NCI-H2227 treated with DMSO at 0.1 percent for 48 hours (cell line): Measurements from ENCODE around the gene CKB.

Experiments
- DNase-seq: peaks from one replicate; lab custom pipeline; 2025; lab: John Stamatoyannopoulos, UW

Gene CKB

DNA sequence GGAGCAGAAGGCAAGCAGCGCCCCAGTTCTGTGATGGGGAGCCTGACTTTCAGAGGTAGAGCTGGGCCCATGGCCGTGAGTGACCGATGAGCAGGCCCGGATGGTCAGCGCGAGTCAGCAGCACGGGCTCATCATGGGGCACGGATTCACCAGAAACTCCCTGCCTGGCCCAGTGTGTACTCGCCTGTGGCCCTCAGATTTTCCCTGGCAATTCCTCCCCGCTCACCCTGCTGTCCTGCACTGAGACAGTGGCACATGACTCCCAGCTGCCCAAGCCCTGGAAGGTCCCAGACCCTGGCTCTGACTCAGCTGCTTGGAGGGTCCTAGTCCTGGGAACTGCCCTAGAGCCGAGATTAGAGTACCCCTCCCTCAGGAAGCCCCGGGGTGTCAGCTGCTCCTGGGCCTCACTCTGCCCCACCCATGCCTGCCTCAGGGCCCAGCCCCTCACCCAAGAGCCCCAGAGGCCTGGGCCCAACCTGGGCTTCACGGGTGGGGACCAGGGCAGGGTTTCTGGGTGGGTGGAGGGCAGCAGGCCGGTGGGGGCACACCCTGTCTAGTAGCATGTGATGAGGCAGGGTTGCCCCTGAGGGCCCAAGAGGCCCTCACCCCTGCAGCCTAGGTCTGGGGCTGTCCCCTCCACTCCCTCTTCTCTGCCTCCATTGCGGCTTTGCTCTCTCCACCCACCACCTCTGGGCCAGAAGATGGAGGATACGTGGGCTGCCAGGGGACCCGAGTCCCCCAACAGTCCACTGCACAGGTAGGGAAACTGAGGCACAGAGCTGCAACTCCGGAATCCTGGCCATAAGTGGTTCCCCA is 14.8 kb upstream of the CKB start:
- no peak for DNase-seq

DNA sequence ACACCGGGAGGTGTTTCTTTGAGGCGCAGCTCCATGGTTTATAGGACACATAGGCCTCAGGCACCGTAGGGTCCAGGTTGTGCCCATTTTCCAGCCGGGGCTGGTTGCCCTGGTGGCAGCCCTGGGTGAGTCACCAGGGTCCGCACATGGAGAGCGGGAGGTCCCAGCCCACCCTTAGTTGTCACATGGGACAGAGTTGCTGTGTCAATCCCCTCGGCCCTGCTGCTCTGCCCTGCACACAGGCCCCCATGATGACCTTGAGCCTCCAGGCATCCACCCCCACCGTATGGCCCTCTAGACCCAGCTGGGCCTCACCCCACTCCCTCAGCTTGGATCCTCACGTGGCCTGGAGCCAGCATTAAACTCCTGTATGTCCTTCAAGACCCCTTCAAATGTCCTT is 14.1 kb upstream of the CKB start:
- no peak for DNase-seq

DNA sequence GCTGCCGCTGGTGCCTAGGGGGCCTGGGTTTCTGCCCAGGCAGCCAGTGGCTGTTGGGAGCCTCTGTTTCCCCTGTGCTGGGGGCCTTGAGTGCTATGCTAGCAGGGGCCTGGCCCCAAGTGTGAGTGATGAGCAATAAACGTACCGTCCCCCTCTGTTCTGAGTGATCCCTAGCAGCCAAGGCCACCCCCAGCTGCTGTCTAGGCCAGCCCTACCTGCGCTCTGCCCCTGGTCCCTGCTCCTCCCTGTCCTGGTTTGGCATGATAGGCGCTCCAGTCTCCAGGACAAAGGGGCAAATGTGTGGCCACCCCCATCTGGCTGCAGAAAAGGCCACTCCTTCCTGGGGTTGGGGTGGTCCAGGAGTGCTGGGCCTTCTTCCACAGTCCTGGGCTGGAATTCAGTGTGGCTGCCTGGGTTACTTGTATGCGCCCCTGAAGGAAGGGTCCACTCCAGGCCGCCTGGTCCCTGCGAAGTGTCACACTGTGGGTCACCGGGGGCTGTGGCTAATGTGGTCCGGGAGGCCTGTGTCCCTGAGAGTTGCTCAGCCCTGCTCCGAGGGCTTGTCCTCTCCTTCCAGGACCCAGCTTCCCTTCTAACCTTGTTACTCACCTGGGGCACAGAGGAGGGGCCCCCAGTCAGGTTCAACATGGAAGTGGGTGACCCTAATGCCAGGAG is 13.4 kb upstream of the CKB start:
- DNase-seq: no peak

DNA sequence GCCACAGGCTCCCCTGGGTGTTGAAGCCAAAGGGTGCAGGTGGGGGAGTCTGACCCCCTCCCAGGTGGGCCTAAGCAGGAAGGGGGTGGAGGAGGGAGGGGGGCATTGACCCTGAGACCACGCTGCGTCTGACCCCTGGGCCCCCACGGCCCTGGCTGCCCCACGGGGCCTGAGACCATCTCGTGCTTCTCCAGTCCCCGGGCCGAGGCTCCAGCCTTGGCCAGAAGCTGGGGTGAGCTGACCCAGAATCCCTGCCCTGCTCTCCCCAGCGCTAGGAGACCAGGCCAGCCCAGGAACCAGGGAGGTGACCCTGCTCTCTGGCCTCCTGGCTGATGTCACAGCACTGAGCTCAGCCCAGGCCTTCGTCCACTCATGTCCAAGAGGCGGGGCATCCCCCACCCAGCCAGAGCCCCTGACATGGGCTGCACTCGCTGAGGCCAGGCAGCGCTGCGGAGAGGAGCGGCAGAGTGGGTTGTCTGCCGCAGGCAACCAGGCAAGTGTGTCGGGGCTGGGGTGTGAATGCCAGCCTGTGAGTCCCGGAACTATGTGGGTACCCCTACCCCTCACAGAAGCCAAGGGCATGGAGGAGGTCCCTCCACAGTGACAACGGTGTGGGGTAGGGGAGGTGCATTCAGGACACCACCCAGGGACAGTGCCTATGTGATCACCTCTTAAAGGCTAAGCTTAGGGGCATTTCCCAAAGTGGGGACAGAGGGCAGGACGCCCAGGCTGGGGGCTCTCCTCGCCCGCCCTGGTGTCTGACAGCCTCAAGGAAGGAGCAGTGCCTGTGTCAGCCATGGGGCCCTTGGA is 12.7 kb upstream of the CKB start:
- DNase-seq: no peak

DNA sequence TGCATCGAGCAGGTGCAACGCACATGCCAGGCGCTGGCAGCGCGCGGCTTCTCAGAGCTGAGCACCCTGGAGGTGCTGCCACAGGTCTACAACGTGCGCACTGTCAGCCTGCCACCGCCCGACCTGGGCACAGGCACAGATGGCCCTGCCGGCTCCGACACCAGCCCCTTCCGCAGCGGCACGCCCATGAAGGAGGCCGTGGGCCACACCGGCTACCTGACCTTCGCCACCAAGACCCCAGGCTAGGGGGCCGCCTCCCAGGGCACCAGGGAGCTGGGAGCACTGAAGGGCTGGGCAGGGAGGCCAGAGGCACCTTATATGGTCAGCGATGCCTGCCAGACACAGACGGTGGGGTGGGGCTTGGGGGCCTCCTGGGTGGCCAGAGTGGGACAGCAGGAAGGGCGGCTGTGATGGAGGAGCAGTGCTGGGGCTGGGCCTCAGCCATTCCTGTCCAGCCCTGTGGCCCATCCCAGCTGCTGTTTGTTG is 12.0 kb upstream of the CKB start:
- DNase-seq: no peak

DNA sequence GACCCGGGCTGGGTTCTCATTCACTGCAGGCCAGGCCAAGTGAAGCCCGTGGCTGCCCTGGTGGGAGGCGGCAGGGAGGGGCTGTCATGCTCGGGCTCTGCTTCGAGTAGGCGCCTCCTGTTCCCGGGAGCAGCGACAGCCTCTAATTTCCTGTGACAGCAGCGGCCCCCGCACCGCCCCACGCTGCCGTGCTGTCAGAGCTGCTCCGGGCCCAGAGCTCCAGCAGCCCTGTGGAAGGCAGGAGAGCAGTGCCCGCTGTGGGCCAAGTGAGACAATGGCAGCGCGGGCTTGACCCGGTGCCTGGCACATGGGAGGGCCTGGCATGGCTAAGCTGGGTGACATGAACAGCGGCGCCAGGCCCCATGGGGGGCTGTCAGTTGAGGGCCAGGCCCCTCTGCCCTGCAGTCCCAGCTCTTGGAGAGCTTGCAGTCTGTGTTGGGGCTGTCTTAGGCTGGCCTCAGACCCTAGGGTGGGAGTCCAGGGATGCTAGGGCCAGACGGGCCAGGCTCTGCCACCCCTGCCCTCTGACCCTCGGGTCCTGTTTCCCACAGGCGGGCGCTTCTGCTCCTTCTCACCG is 11.5 kb upstream of the CKB start:
- peak; percentile 11 for DNase-seq

DNA sequence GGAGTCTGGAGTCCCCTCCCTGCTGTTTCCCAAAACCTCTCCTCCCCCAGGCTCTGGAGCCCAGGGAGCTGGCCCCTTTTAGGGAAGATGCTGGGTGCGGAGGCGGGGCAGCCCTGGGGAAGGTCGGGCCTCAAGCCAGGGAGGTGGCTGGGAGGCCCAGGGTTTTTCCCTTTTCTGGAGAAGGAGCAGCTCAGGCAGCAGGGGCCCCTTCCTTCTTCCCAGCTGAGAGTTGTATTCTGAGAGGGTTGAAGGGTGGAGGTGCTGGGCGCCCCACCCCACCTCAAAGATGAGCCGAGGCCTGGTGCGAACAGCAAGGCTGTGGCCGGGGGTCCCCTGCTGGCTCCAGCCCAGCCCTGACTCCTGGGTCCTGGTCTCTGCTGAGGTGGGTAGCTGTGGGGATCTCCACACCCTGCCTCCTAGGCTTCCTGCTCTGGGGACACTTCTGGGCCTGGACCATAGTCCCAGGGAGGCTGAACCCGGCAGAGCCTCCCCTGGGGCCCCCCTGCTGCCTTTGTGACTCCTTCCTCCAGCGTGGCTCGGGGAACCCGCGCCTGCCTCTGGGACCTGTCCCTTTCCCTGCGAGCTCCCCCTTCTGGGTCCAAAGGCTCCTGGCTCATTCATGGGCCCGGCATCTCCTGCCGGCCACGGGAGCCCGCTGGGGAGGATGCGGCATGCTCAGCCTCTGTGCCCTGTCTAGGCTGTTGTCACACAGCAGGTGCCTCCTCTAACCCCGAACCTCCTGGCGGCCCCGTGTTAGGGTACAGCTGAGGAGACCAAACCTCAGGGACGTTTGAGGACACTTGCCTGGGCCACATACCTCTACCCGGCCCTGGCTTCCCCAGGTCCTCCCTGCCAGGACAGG is 10.7 kb upstream of the CKB start:
- no peak for DNase-seq

DNA sequence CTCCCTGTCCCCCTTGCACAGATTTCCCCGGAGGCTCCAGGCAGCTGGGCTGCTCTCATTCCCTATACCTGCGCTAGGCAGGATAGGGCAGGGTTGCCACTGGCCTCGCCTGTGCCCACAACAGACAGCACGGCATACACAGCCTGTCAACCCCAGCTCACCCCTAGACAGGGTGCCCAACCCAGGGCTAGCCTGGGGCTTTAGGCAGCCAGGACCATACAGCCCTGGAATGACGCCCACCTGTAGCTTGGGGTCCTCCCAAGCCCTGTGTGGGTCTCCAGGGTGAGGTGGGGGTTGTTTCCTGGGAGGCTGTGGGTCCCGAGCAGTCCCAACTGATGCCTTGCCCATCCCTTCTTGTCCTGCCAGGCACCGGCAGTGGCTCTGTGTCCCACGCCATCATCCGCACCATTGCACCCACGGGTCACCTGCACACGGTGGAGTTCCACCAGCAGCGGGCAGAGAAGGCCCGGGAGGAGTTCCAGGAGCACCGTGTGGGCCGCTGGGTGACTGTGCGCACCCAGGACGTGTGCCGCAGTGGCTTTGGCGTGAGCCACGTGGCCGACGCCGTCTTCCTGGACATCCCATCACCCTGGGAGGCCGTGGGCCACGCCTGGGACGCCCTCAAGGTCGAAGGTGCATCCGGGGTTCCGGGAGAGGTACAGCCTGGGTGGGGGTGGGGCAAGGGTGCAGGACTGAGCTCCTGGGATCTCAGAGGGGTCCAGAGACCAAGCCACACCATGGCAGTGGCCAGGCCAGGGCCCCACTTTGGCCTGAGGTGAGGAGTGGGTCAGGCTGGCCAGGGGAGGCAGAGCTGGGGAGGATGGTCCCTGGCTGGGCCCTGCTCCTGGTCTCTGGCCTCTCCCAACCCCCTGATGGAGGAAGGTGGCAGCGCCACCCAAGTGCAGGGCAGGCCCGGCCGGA is 9.8 kb upstream of the CKB start:
- no peak for DNase-seq

DNA sequence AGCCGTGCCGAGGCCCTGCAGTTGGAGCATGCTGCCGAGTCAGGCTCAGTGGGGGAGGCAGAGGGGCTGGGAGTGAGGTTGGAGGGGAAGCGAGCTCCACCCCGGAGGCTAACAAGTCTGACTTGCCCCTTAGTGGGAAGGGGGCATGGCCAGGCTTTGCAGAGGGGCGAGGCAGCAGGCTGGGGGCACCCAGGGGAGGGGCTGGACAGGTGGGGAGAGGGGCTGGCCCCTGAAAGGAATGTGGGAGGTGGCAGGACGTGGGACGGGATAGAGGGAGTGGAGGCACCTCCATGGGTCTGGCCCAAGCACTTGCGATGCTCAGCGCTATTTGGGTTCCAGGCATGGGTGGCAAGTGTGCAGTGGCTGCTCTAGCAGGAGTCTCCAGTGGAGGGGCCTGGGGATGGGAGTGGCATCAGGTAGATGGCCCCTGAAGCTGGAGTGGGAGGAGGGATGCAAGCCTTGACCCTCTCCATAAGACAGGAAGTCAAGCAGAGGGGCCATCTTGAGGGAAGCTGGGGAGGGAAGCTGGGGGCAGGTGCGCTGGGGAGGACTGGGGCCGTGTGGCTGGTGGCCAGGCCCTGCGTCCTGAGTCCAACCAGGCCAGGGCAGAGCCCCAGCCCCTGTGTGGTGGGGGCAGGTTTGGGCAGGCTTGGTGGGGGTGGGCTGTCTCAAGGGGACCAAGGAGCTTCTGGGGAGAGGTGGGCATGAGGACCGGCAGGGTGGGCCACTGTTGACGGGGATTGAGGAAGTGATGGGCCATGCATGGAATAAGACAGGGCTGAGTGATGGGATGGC is 9.0 kb upstream of the CKB start:
- no peak for DNase-seq

DNA sequence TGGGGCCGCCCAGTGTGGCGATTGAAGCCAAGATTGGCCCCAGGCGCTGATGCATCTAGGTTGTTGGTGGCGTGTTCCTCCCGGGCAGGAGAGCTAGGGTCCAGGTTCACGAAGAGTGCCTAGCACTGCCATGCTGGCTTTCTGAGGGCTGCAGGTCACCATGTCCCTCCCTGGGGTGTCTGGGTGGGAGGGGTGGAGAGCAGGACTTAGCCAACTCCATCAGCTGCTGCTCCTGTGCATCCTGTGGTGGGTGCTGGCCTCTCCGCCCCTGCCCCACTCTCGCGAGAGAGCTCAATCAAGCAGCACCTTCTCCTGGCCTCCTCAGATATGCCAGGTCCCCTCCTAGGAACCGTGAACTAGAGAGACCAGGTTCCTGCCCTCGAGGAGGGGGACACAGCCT is 8.2 kb upstream of the CKB start:
- no peak for DNase-seq

DNA sequence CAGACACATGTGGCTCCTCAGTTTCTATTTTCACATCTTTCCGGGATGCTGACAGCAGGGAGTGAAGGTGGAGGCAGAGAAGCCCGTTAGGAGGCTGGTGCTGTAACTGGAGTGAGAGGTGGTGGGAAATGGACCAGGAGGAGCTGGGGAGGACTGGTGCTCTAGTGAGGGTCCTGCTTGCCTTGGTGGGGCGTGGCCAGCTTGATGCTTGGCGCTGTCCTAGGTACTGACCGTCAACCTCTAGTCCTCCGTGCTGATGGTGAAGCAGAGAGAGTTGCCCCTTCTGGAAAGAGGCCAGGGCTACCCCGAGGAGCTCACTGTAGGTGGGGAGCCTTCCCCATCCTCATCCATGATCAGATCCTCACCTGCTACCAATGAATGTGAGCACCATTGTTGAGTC is 7.8 kb upstream of the CKB start:
- DNase-seq: no peak

DNA sequence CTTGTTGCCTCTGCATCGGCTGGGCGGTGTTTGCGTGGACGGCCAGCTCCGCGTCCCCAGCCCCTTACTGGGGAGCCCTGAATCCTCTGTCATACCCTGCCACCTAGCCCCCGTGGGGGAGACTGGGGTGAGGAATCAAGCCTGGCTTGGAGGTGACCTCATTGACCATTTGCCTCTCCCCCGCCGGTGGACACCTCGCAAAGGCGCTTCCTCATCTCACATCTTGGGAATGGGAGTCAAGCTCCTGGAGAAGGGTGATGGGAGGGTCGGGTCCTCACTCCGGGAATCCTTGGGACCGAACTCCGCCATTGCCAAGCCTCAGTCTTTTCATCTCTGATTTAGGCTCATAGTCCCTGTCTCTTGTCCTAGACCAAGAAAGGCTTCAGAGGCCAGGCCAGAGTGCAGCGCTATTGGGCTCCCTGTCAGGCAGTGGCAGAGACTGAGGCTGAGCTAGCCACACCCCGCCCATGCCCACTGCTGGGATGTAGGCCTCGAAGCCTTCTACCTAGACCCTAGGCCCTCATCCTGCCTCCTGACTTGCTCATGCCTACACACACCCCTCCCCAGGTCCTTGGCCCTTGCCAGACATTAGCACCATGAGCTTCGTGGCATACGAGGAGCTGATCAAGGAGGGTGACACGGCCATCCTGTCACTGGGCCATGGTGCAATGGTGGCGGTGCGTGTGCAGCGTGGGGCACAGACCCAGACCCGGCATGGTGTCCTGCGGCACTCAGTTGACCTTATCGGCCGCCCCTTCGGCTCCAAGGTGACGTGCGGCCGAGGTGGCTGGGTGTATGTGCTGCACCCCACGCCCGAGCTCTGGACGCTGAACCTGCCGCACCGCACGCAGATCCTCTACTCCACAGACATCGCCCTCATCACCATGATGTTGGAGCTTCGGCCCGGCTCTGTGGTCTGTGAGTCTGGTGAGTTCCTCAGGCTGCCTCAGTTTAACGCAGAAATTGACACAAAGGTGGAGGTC is 7.0 kb upstream of the CKB start:
- DNase-seq: no peak

DNA sequence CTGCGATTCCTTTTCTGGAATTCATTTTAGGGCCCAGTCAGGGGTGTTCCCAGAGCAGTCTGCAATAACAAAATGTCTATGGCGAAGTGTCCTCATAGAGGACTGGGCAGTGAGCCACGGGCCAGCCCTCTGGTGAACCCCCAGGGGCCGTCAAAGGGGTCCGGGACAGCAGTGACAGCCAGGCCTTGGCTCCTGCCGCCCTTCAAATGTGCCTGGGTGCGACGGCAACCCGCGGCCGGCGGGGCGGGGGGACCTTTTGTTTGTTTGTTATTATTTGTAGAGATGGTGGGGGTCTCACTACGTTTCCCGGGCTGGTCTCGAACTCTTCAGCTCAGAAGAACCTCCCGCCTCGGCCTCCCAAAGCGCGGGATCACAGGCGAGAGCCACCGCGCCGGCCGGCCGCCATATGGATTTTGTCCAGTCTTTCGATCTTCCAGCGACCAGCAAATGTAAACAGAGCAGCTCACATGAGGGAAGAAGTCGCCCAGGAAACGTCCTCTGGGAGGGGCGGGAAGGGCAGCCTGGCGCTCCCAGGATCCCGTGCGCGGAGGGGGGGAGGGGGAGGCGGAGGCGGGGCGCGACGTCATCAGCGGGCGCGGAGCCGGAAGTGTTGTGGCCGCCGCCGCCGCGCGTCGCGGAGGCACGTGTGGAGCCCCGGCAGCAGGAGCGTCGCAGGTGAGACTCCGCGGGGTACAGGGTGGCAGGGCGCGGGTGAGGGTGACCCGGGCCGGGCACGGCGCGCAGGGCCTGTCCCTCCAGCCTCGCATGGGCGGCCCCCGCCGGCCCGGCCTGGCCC is 6.2 kb upstream of the CKB start, which contains the start of gene TRMT61A:
Gene TRMT61A, plus strand, starts transcription at position 610 of the 796 bp plus-strand sequence. CDS start 783 bp downstream, outside the sequence.
- peak; percentile 78 for DNase-seq

DNA sequence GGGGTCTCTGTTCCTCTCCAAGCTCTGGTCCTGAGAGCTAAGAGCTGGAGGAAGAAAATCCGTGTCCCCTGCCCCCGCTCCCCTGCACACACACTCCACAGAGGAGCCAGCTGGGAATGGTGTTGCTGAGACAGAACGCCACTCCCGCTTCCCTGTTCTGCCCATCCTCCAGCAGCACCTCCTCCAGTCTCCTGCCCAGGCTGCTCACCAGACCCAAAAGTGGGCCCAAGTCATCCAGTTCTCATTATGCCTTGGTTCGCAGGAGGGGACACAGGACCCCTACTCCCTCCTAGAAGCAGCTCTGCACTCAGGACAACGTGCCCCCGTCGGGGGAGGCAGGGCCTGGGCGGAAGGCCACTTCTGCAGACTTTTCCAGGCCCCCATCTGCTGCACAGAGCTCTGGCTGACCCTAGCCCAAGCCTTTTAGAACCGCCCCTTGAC is 5.5 kb upstream of the CKB start:
- DNase-seq: peak; percentile 11

DNA sequence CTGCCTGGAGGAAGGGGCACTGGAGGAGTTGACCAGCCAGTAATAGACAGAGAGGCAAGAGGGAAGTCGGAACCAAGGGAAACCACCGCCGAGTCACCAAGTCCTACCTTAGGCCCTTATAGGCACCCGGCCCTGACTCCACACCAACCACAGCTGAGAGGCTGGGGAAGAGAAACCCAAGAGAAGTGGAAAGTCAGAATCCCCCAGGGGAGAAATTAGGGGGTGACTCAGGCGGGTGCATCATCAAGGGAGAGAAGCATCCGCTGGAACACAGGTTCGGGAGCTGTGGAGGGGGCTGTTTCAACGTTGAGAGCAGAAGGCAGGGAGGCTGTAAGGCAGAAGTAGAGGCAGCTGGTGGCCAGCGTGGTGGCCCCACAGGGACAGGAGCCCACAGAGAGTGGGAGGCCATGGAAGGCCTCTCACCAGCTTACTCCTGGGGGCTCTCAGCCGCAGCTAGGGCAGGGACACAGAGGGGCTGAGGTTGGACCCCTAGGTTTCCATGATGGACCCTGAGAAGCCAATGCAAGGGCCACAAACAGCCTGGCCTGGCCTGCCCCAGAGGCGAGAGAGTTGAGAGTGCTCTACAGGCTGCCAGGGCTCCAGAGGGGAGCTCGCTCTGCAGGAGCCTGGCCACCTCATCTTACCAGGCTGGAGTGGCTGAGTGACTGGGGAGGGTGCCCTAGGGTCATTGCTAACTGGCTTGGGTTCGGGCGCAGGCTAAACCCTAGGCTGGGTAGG is 4.9 kb upstream of the CKB start:
- no peak for DNase-seq

DNA sequence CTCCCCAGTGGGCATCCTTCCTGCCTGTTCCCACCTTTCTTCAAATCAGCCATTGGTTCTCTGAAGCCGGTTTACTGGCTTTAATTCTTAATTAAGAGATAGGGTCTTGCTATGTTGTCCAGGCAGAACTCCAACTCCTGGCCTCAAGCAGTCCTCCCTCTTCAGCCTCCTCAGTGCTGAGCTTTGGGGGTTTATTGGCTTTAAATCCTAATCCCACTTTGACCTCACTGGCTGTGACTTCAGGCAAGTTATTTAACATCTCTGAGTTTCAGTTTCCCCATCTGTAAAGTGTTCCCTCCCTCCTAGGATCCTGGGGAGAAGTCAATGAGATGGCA is 4.3 kb upstream of the CKB start:
- DNase-seq: no peak
